IMR-90 (cell line): Measurements from ENCODE around the gene UNC79. TPM values are rescaled to one million over a fixed set of nuclear protein-coding genes. Genes with fewer than 3 reads are reported as not detected.
"Not testable (repeated sequence)": the region's sequence is repeated elsewhere in the genome, so short reads cannot be mapped to it uniquely, and the experiment has no call there.

Experiments used
- ATAC-seq: fragments of 200-7000 bp; cut with Tn5 transposase; 2 replicates; pipeline ENCODE4 v1.9.1; 2020; ENCODE audit warnings: low read depth, mild to moderate bottlenecking, moderate library complexity
- BruUV-seq: library from RNA; stranded (reverse); fragments of 400-500 nt; replicated peaks from 2 replicates; lab custom pipeline; 2021; lab: Mats Ljungman, UMichigan
- CTCF ChIA-PET: fragments of 300-600 bp; formaldehyde crosslinking; extraction: SDS; loops from one replicate; lab custom pipeline; 2021; ENCODE audit warnings: antibody characterized with exemption; lab: Yijun Ruan, JAX
- POLR2A ChIA-PET: fragments of 300-600 bp; sonication (Branson Sonifier 250); formaldehyde crosslinking; loops from one replicate; lab custom pipeline; 2022; ENCODE audit warnings: antibody characterized with exemption; ENCODE audit not compliant: unreplicated experiment; lab: Charles Lee
- DNase-seq: peaks from one replicate; pipeline ENCODE4 v3.0.0; 2013
- H2AFZ ChIP-seq: replicated peaks from 2 replicates; pipeline ENCODE3; 2013; ENCODE audit warnings: low read length, mild to moderate bottlenecking; ENCODE audit not compliant: poor library complexity
- H2AK5ac ChIP-seq: 2 replicates; pipeline ENCODE4 v1.6.1; 2013; ENCODE audit warnings: low read depth, low read length, inconsistent platforms
- H2AK9ac ChIP-seq: replicated peaks from 2 replicates; pipeline ENCODE3; 2013; ENCODE audit warnings: mild to moderate bottlenecking, low read depth, low read length, moderate library complexity; ENCODE audit not compliant: poor library complexity
- H2BK120ac ChIP-seq: 2 replicates; pipeline ENCODE4 v1.6.1; 2013; ENCODE audit warnings: low read depth, low read length, inconsistent platforms
- H2BK15ac ChIP-seq: 3 replicates; pipeline ENCODE4 v1.6.1; 2013; ENCODE audit warnings: low read depth, low read length, inconsistent platforms
- H2BK20ac ChIP-seq: 2 replicates; pipeline ENCODE4 v1.6.1; 2013; ENCODE audit warnings: low read depth, mild to moderate bottlenecking, inconsistent platforms, low read length, moderate library complexity
- H2BK5ac ChIP-seq: 2 replicates; pipeline ENCODE4 v1.6.1; 2013; ENCODE audit warnings: mild to moderate bottlenecking, low read depth, low read length, inconsistent platforms; ENCODE audit not compliant: poor library complexity, severe bottlenecking
- H3K14ac ChIP-seq: replicated peaks from 2 replicates; pipeline ENCODE4 v1.6.1; 2013; ENCODE audit warnings: low read depth, low read length, inconsistent platforms
- H3K18ac ChIP-seq: 2 replicates; pipeline ENCODE4 v1.6.1; 2013; ENCODE audit warnings: low read depth, low read length, control low read depth
- H3K23ac ChIP-seq: 2 replicates; pipeline ENCODE4 v1.6.1; 2013; ENCODE audit warnings: low read depth, low read length, inconsistent platforms
- H3K27ac ChIP-seq: 2 replicates; pipeline ENCODE4 v1.5.1; 2013; ENCODE audit warnings: mild to moderate bottlenecking, control low read depth, low read length; ENCODE audit not compliant: insufficient read depth
- H3K27me3 ChIP-seq: 2 replicates; pipeline ENCODE4 v1.6.1; 2013; ENCODE audit warnings: low read length; ENCODE audit not compliant: control insufficient read depth, insufficient read depth
- H3K36me3 ChIP-seq: 2 replicates; pipeline ENCODE4 v1.6.1; 2013; ENCODE audit warnings: low read length, mixed read lengths; ENCODE audit not compliant: control insufficient read depth, insufficient read depth
- H3K4ac ChIP-seq: 2 replicates; pipeline ENCODE4 v1.6.1; 2013; ENCODE audit warnings: low read depth, low read length, inconsistent platforms
- H3K4me1 ChIP-seq: 2 replicates; pipeline ENCODE4 v1.6.1; 2013; ENCODE audit warnings: low read length, mixed read lengths; ENCODE audit not compliant: control insufficient read depth, insufficient read depth
- H3K4me2 ChIP-seq: 2 replicates; pipeline ENCODE4 v1.6.1; 2013; ENCODE audit warnings: low read depth, mild to moderate bottlenecking, control low read depth, low read length, moderate library complexity
- H3K4me3 ChIP-seq: 2 replicates; pipeline ENCODE4 v1.5.1; 2013; ENCODE audit warnings: low read depth, mild to moderate bottlenecking, control low read depth, low read length, moderate library complexity; ENCODE audit not compliant: insufficient read depth
- H3K56ac ChIP-seq: 2 replicates; pipeline ENCODE4 v1.6.1; 2013; ENCODE audit warnings: low read length, inconsistent platforms; ENCODE audit not compliant: insufficient read depth; ENCODE audit errors: extremely low read depth
- H3K79me1 ChIP-seq, 2 experiments: 2 replicates each; pipeline ENCODE4 v1.6.1; 2013; ENCODE audit warnings: low read length in 2 of 2, inconsistent platforms in 1 of 2, low read depth in 1 of 2
- H3K9ac ChIP-seq: 2 replicates; pipeline ENCODE4 v1.6.1; 2013; ENCODE audit warnings: low read depth, low read length, control low read depth
- H3K9me1 ChIP-seq: 2 replicates; pipeline ENCODE4 v1.6.1; 2013; ENCODE audit warnings: low read length, inconsistent platforms; ENCODE audit not compliant: insufficient read depth
- H3K9me3 ChIP-seq: 2 replicates; pipeline ENCODE4 v1.6.1; 2013; ENCODE audit warnings: low read length; ENCODE audit not compliant: control insufficient read depth, insufficient read depth
- H4K20me1 ChIP-seq: 2 replicates; pipeline ENCODE4 v1.6.1; 2013; ENCODE audit warnings: low read length, inconsistent platforms; ENCODE audit not compliant: insufficient read depth
- H4K5ac ChIP-seq: 2 replicates; pipeline ENCODE4 v1.6.1; 2013; ENCODE audit warnings: mild to moderate bottlenecking, low read depth, low read length, control low read depth
- H4K8ac ChIP-seq, 2 experiments: 2 replicates each; pipeline ENCODE4 v1.6.1; 2013; ENCODE audit warnings: low read depth in 2 of 2, low read length in 2 of 2, control low read depth in 1 of 2, inconsistent platforms in 1 of 2
- H4K91ac ChIP-seq: 2 replicates; pipeline ENCODE4 v1.6.1; 2013; ENCODE audit warnings: low read depth, low read length, inconsistent platforms; ENCODE audit not compliant: insufficient read depth
- WGBS, 2 experiments: methylation state at CpG; one replicate each; pipeline versions ENCODE4 v1.1.5 to v1.1.7; 2013; ENCODE audit warnings: missing lambda C conversion rate in 2 of 2; ENCODE audit not compliant: insufficient read length in 1 of 2; ENCODE audit errors: extremely low coverage in 2 of 2; 5-methylcytosine and 5-hydroxymethylcytosine counted together
- dilution Hi-C: fragments of 300-500 bp; cut with HindIII; formaldehyde crosslinking; loops from one replicate; pipeline ENCODE4 v1.14.3; 2018; ENCODE audit warnings: low sequenced_read_pairs; ENCODE audit not compliant: unreplicated experiment
- in situ Hi-C: fragments of 300-500 bp; cut with MboI; formaldehyde crosslinking; loops from 3 replicates; pipeline ENCODE4 v1.14.3; 2019; ENCODE audit warnings: low sequenced_read_pairs, inconsistent platforms, mixed read lengths
- intact Hi-C: fragments of 100-400 bp; cut with micrococcal nuclease; formaldehyde crosslinking; loops from 2 replicates; pipeline ENCODE4 v1.10.0; 2022
- polyA plus RNA-seq, 3 experiments: library from polyadenylated mRNA; depleted of rRNA; stranded (reverse); fragments of >200 nt; gene quantifications; 2 replicates each; pipeline ENCODE4 v1.2.3, GENCODE V29; 2012; ENCODE audit warnings: low replicate concordance in 1 of 3
- total RNA-seq: library from RNA; depleted of rRNA; stranded (reverse); fragments of >200 nt; gene quantifications from 2 replicates; pipeline ENCODE4 v1.2.3, GENCODE V29; 2012

Gene UNC79
- total and polyA plus RNA-seq, 2 of the 4 experiments (the other 2 are of a cell fraction) = under 0.01 TPM

GRCh38 chr14:93425136-93425535, 5.6 kb upstream of the UNC79 start:
- H3K9me3 ChIP-seq, H3K79me1 ChIP-seq, H3K9ac ChIP-seq, POLR2A ChIA-PET, H3K14ac ChIP-seq, H3K56ac ChIP-seq, H2BK5ac ChIP-seq, H4K20me1 ChIP-seq, H2AFZ ChIP-seq, H3K9me1 ChIP-seq, H4K5ac ChIP-seq, BruUV-seq, H2BK15ac ChIP-seq, H3K27ac ChIP-seq, H4K8ac ChIP-seq, H2AK5ac ChIP-seq, ATAC-seq, H2BK20ac ChIP-seq, dilution Hi-C loops, CTCF ChIA-PET, H3K18ac ChIP-seq, intact Hi-C loops, H3K4me2 ChIP-seq, H3K36me3 ChIP-seq, H3K27me3 ChIP-seq, H2AK9ac ChIP-seq, H3K4me3 ChIP-seq, DNase-seq, H4K91ac ChIP-seq, H3K4ac ChIP-seq, H2BK120ac ChIP-seq, H3K4me1 ChIP-seq, H3K23ac ChIP-seq, in situ Hi-C loops: not testable (repeated sequence)
- WGBS, 2 experiments = no CpG with 5 or more reads among the region's 1 CpG
